Neutrophil (primary cell): ENCODE results near the gene ST6GALNAC1.

ENCODE experiments used
- H3K27ac ChIP-seq: fragments of 200-600 bp; sonication (generic); 2 replicates; pipeline ENCODE4 v1.5.1; 2016; ENCODE audit warnings: mild to moderate bottlenecking, moderate library complexity
- H3K27me3 ChIP-seq: fragments of 200-600 bp; sonication (generic); 2 replicates; pipeline ENCODE4 v1.6.0; 2016; ENCODE audit warnings: mild to moderate bottlenecking
- H3K36me3 ChIP-seq: fragments of 200-600 bp; sonication (generic); 2 replicates; pipeline ENCODE4 v1.5.1; 2017
- H3K4me1 ChIP-seq, 2 experiments: fragments of 200-600 bp in 1 of 2; sonication (generic) in 1 of 2; 1 replicate in 1 of 2; 2 replicates in 1 of 2; pipeline versions ENCODE4 v1.5.1 to v1.6.1; 2013 to 2016; ENCODE audit warnings: low read depth in 1 of 2, low read length in 1 of 2, mild to moderate bottlenecking in 1 of 2, moderate library complexity in 1 of 2; ENCODE audit not compliant: control insufficient read depth in 1 of 2, insufficient read depth in 1 of 2
- H3K4me3 ChIP-seq, 2 experiments: fragments of 200-600 bp in 1 of 2; sonication (generic) in 1 of 2; 1 replicate in 1 of 2; 2 replicates in 1 of 2; pipeline ENCODE4 v1.5.1; 2013 to 2016; ENCODE audit warnings: low read depth in 1 of 2, low read length in 1 of 2, mild to moderate bottlenecking in 1 of 2, moderate library complexity in 1 of 2
- H3K9me3 ChIP-seq: fragments of 200-600 bp; sonication (generic); 2 replicates; pipeline ENCODE4 v1.5.1; 2016
- CTCF ChIP-seq: fragments of 200-600 bp; sonication (generic); IDR thresholded peaks from 2 replicates; pipeline ENCODE4 v1.5.1; 2016; ENCODE audit warnings: antibody characterized with exemption

The ST6GALNAC1 gene

DNA sequence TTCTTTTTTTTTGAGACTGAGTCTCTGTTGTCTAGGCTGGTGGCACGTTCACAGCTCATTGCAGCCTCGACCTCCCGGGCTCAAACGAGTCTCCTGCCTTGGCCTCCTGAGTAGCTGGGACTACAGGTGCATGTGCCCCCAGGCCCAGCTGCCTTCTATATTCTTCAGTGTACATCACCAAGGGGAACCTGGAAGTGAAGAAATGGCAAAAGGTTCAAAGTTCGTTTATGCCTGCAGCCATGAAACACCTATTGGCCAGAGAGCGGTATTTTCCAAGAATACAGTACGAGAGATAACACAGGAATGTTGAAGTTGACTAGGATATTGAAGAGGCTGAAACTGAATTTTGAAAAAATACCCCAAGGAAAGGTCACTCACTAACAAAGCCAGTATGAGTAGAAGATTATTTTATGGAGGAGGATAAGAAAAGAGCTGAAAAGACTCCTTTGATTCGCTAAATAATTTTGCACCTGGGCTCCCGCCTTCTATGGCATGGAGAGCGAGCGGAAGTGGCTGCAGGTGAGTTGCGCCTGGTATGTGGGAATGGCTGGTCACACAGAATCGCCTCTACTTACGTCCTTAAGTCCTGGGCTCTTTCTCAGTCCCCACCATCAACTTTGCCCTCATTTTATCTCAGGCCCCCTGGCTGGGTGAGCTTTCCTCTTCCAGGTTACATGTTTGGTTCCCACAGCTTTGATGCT is 9.8 kb downstream of the ST6GALNAC1 start:
- no peaks in the 10 kb centered on the region for H3K9me3 ChIP-seq
- no peak overlapping the region for H3K27ac ChIP-seq
- no peaks in the 10 kb centered on the region for H3K4me1 ChIP-seq
- H3K27me3 ChIP-seq, result no peaks in the 10 kb centered on the region
- H3K4me3 ChIP-seq, result no peak overlapping the region
- H3K36me3 ChIP-seq, result no peaks in the 10 kb centered on the region
- TF ChIP-seq CTCF, result no peak

DNA sequence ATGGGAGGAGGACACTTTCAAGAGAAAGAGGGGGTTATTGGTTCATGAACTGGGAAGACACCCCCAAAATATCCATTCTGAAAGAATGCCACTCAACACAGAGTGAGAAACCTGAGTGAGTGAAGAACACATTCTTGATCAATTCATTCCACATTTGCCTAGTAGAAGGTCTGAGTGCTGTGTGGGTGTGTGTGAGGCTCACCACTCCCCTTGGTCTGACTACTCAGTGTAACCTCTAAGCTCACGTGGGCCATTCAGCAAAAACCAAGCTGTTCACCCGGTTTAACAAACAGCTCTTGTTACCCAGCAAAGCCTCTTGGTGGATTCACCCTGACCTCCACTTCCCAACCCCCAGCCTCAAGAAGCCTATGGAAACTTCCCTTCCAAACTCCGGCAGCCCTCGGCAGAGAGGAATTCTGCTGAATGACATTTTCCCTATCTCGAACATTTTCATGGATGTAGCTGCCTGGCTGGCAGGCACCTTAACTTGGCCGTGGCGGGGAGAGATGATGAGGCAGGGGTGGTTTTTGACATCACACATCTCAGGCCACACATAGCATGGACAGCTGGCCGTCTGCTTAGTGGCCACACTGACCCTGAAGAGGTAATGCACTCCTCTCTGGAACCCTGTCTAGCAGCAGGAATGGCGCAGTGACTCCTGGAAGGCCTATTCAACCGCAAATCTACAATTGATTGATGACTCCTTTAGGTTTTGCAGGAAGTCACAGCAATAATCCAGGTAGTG is 11.6 kb downstream of the ST6GALNAC1 start:
- Histone ChIP-seq H3K4me1 (no peaks in the 10 kb centered on the region), H3K27ac (no peak overlapping the region), H3K4me3 (no peak overlapping the region), H3K9me3 (no peaks in the 10 kb centered on the region), H3K36me3 (no peaks in the 10 kb centered on the region), H3K27me3 (peaks cover 4% of the 10 kb centered on the region)
- TF ChIP-seq CTCF, result no peak

- Histone ChIP-seq H3K36me3 (no peaks in the 10 kb centered on the region), H3K27me3 (peaks cover 12% of the 10 kb centered on the region), H3K4me1 (peaks cover 0 to 5% of the 10 kb centered on the region in 2 experiments), H3K9me3 (no peaks in the 10 kb centered on the region), H3K4me3 (no peak overlapping the region), H3K27ac (no peak overlapping the region)
- TF ChIP-seq CTCF, result no peak
Observed at GRCh38 chr17:76630151-76630550, 13.4 kb downstream of the ST6GALNAC1 start.

- Histone ChIP-seq H3K9me3 (no peaks in the 10 kb centered on the region), H3K27me3 (peaks cover 12% of the 10 kb centered on the region), H3K4me1 (peaks cover 3 to 5% of the 10 kb centered on the region in 2 experiments), H3K27ac (no peak overlapping the region), H3K36me3 (no peaks in the 10 kb centered on the region), H3K4me3 (no peak overlapping the region)
- no peak for TF ChIP-seq CTCF
Observed at GRCh38 chr17:76627510-76627909, 16.0 kb downstream of the ST6GALNAC1 start.

- no peak for TF ChIP-seq CTCF
- H3K9me3 ChIP-seq, result no peaks in the 10 kb centered on the region
- H3K4me3 ChIP-seq, result no peak overlapping the region
- H3K27me3 ChIP-seq, result peaks cover 12% of the 10 kb centered on the region
- no peak overlapping the region for H3K27ac ChIP-seq
- no peaks in the 10 kb centered on the region for H3K36me3 ChIP-seq
- H3K4me1 ChIP-seq, result peaks cover 3 to 5% of the 10 kb centered on the region in 2 experiments
Observed at GRCh38 chr17:76626442-76626841, 17.1 kb downstream of the ST6GALNAC1 start.
